Mononuclear cell (primary cell): ENCODE results near the gene HOXC13. TPM values are rescaled to one million over a fixed set of nuclear protein-coding genes. Genes with fewer than 3 reads are reported as not detected.

Experiments used
- H3K27me3 ChIP-seq: 2 replicates; pipeline ENCODE4 v1.6.0; 2011; ENCODE audit warnings: low read length, control low read depth; ENCODE audit not compliant: insufficient read depth
- H3K4me1 ChIP-seq: 2 replicates; pipeline ENCODE4 v1.5.1; 2011; ENCODE audit warnings: mild to moderate bottlenecking, low read length, control low read depth; ENCODE audit not compliant: insufficient read depth
- H3K4me3 ChIP-seq: 2 replicates; pipeline ENCODE4 v1.5.1; 2011; ENCODE audit warnings: mild to moderate bottlenecking, low read length, moderate library complexity
- H3K9me3 ChIP-seq: 2 replicates; pipeline ENCODE4 v1.5.1; 2011; ENCODE audit warnings: low read depth, mild to moderate bottlenecking, control low read depth, low read length
- total RNA-seq: library from RNA; depleted of rRNA; stranded (reverse); fragments of >200 nt; gene quantifications from one replicate; pipeline ENCODE4 v1.2.3, GENCODE V29; 2012

The HOXC13 gene
- total RNA-seq, 1 donor, result not detected

GRCh38 chr12:53932915-53933314, 5.7 kb upstream of the HOXC13 start:
- H3K4me1 ChIP-seq, result no peaks in the 10 kb centered on the region
- H3K27me3 ChIP-seq, result peaks cover 98% of the 10 kb centered on the region
- H3K9me3 ChIP-seq, result no peaks in the 10 kb centered on the region
- H3K4me3 ChIP-seq, result no peak overlapping the region

GRCh38 chr12:53935383-53936341, 3.0 kb upstream of the HOXC13 start:
- Histone ChIP-seq H3K27me3 (peaks cover 92% of the 10 kb centered on the region), H3K9me3 (no peaks in the 10 kb centered on the region), H3K4me1 (no peaks in the 10 kb centered on the region), H3K4me3 (no peak overlapping the region)

DNA sequence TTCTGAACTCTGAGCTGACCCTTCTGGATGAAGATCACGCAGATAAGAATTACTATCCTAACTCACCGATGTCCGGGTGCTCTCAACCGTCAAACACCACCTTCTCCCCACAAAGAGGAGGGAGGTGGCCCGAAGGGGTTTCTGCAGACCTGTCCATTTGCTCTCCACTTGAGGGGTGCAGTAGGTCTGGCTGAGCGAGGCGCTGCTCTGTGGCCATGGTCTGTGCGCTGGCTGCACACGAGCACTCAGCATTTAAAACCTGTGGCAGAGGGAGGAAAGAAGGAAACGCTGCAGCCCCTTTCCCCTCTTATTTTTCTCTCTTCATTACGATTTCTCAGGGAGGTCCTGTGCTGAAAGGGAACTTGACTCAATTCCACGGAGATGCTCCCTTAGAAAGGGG, 1.5 kb upstream of the HOXC13 start:
- no peak overlapping the region for H3K4me3 ChIP-seq
- no peaks in the 10 kb centered on the region for H3K4me1 ChIP-seq
- no peaks in the 10 kb centered on the region for H3K9me3 ChIP-seq
- H3K27me3 ChIP-seq, result peaks cover 92% of the 10 kb centered on the region

GRCh38 chr12:53937596-53938325, 870 bp upstream of the HOXC13 start:
- no peaks in the 10 kb centered on the region for H3K4me1 ChIP-seq
- H3K9me3 ChIP-seq, result no peaks in the 10 kb centered on the region
- H3K27me3 ChIP-seq, result peaks cover 91% of the 10 kb centered on the region
- no peak overlapping the region for H3K4me3 ChIP-seq

GRCh38 chr12:53939141-53940108, 794 bp downstream of the HOXC13 start:
- H3K4me1 ChIP-seq, result no peaks in the 10 kb centered on the region
- no peaks in the 10 kb centered on the region for H3K9me3 ChIP-seq
- no peak overlapping the region for H3K4me3 ChIP-seq
- peaks cover 91% of the 10 kb centered on the region for H3K27me3 ChIP-seq

GRCh38 chr12:53940443-53941014, 1.9 kb downstream of the HOXC13 start:
- Histone ChIP-seq H3K4me3 (no peak overlapping the region), H3K9me3 (no peaks in the 10 kb centered on the region), H3K4me1 (no peaks in the 10 kb centered on the region), H3K27me3 (peaks cover 91% of the 10 kb centered on the region)

- Histone ChIP-seq H3K4me3 (no peak overlapping the region), H3K9me3 (no peaks in the 10 kb centered on the region), H3K4me1 (no peaks in the 10 kb centered on the region), H3K27me3 (peaks cover 91% of the 10 kb centered on the region)
Measured at GRCh38 chr12:53941187-53941586, 2.6 kb downstream of the HOXC13 start.

GRCh38 chr12:53941750-53942149, 3.1 kb downstream of the HOXC13 start:
- Histone ChIP-seq H3K9me3 (no peaks in the 10 kb centered on the region), H3K4me3 (no peak overlapping the region), H3K27me3 (peaks cover 93% of the 10 kb centered on the region), H3K4me1 (no peaks in the 10 kb centered on the region)

GRCh38 chr12:53942467-53942997, 3.9 kb downstream of the HOXC13 start:
- Histone ChIP-seq H3K4me1 (no peaks in the 10 kb centered on the region), H3K9me3 (no peaks in the 10 kb centered on the region), H3K27me3 (peaks cover 93% of the 10 kb centered on the region), H3K4me3 (no peak overlapping the region)

DNA sequence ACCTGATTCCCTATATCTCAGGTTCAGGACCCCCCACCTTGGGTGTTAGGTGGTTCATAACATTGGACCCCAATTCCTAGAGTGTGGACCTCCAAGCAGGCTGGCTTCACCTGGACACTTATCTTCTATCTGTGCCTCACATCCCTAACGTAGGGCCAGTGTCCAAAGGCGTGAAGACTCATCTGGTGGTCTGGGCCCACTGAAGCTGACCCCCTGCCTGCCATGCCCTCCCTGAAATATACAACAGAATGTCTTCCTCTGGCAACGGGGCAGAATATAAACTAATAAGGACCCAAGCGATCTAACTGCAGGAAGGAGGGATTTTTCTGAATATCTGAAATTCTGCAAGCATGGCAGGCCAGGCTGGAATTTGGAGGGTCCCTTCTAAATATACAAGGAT, 5.6 kb downstream of the HOXC13 start:
- Histone ChIP-seq H3K9me3 (no peaks in the 10 kb centered on the region), H3K4me3 (no peak overlapping the region), H3K4me1 (no peaks in the 10 kb centered on the region), H3K27me3 (peaks cover 96% of the 10 kb centered on the region)

DNA sequence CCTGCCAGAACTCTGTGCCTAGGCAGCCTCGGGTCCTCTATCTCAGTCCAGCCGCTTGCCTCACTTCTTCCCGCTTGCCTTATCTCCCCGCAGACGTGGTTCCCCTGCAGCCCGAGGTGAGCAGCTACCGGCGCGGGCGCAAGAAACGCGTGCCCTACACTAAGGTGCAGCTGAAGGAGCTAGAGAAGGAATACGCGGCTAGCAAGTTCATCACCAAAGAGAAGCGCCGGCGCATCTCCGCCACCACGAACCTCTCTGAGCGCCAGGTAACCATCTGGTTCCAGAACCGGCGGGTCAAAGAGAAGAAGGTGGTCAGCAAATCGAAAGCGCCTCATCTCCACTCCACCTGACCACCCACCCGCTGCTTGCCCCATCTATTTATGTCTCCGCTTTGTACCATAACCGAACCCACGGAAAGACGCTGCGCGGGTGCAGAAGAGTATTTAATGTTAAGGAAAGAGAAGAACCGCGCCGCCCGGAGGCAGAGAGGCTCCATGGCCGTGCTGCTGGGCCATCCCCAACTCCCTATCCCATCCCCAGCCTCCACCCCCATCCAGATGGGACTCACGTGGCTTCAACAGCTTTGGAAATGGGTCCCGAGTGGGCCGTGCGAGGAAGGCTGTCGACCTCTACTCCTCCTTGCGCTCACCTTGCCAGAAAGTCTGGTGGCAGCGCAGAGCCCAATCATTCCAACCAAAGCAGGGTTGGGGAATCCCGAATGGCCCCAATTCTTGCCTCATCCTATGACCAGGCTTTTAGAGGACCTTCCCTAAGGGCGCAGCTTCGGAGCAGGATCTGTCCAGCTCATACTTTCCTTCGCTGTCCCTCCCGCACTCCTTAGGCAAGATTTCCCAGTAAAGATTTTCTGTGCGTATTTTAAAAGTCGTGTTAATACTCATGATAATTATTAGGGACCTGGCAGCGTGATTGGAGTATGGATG, 6.5 kb downstream of the HOXC13 start:
- H3K4me1 ChIP-seq, result no peaks in the 10 kb centered on the region
- no peak overlapping the region for H3K4me3 ChIP-seq
- H3K9me3 ChIP-seq, result no peaks in the 10 kb centered on the region
- peaks cover 99% of the 10 kb centered on the region for H3K27me3 ChIP-seq

DNA sequence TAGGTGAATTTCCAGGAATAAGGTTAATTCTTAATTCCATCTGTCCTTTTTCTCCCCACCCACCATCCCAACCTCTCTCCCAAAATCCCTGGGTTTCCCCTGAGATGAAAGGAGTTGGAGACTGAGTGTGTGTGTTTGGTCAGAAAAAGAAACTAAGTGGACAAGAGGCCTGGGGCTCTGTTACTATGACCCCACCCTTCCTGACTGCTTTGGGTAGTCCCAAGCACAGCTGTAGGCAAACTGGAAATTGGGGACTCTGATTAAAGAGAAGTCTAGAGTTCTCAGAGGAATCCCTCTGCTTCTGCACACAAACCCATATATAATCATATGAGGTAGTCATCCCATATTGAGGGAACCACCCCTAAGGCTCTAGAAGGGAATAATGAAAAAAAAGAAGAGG, 9.1 kb downstream of the HOXC13 start:
- H3K4me1 ChIP-seq, result no peaks in the 10 kb centered on the region
- H3K4me3 ChIP-seq, result no peak overlapping the region
- H3K9me3 ChIP-seq, result no peaks in the 10 kb centered on the region
- peaks cover 100% of the 10 kb centered on the region for H3K27me3 ChIP-seq
